Mesenchymal stem cell (in vitro differentiated cells and primary cell): ENCODE data around the gene CNDP1.

Source experiments
- DNase-seq: peaks from one replicate; pipeline ENCODE4 v3.0.0-alpha.2; 2013
- H2AFZ ChIP-seq: one replicate; pipeline ENCODE4 v1.6.1; 2013; ENCODE audit warnings: low read depth, mild to moderate bottlenecking, control low read depth, inconsistent platforms, low read length, moderate library complexity
- H2AK5ac ChIP-seq: 2 replicates; pipeline ENCODE4 v1.6.1; 2013; ENCODE audit warnings: low read length, moderate library complexity, mild to moderate bottlenecking, inconsistent platforms; ENCODE audit not compliant: severe bottlenecking
- H2BK120ac ChIP-seq: one replicate; pipeline ENCODE4 v1.6.1; 2013; ENCODE audit warnings: low read depth, mild to moderate bottlenecking, inconsistent platforms, low read length, moderate library complexity
- H2BK12ac ChIP-seq, 2 experiments: one replicate each; pipeline ENCODE4 v1.6.1; 2013; ENCODE audit warnings: inconsistent platforms in 2 of 2, low read length in 2 of 2, mild to moderate bottlenecking in 2 of 2, moderate library complexity in 2 of 2, control low read depth in 1 of 2
- H2BK15ac ChIP-seq: one replicate; pipeline ENCODE4 v1.6.1; 2013; ENCODE audit warnings: mild to moderate bottlenecking, low read depth, inconsistent platforms; ENCODE audit not compliant: poor library complexity, severe bottlenecking
- H2BK5ac ChIP-seq: 2 replicates; pipeline ENCODE4 v1.6.1; 2013; ENCODE audit warnings: low read depth, mild to moderate bottlenecking, low read length, control low read depth, inconsistent platforms; ENCODE audit not compliant: poor library complexity, severe bottlenecking
- H3K14ac ChIP-seq, 2 experiments: one replicate each; pipeline ENCODE4 v1.6.1; 2013; ENCODE audit warnings: inconsistent platforms in 2 of 2, low read length in 2 of 2, control low read depth in 1 of 2, mild to moderate bottlenecking in 1 of 2, moderate library complexity in 1 of 2
- H3K18ac ChIP-seq, 2 experiments: one replicate each; pipeline ENCODE4 v1.6.1; 2013; ENCODE audit warnings: inconsistent platforms in 2 of 2, low read length in 2 of 2, control low read depth in 1 of 2, low read depth in 1 of 2, mild to moderate bottlenecking in 1 of 2
- H3K23ac ChIP-seq, 2 experiments: one replicate each; pipeline ENCODE4 v1.6.1; 2013; ENCODE audit warnings: inconsistent platforms in 2 of 2, low read length in 2 of 2, mild to moderate bottlenecking in 2 of 2, moderate library complexity in 2 of 2, control low read depth in 1 of 2
- H3K27ac ChIP-seq: 2 replicates; pipeline ENCODE4 v1.5.1; 2013; ENCODE audit warnings: mild to moderate bottlenecking, moderate library complexity, low read length, control low read depth, inconsistent platforms; ENCODE audit not compliant: poor library complexity, severe bottlenecking
- H3K27me3 ChIP-seq, 2 experiments: 2 replicates each; pipeline versions ENCODE4 v1.6.1 to v1.7.0; 2013; ENCODE audit warnings: low read length in 2 of 2, mild to moderate bottlenecking in 2 of 2, moderate library complexity in 2 of 2, control low read depth in 1 of 2, inconsistent platforms in 1 of 2; ENCODE audit not compliant: control insufficient read depth in 1 of 2, insufficient read depth in 1 of 2
- H3K36me3 ChIP-seq, 2 experiments: 2 replicates each; pipeline versions ENCODE4 v1.6.1 to v1.7.0; 2013; ENCODE audit warnings: low read length in 2 of 2, control low read depth in 1 of 2, inconsistent platforms in 1 of 2, low read depth in 1 of 2, mild to moderate bottlenecking in 1 of 2; ENCODE audit not compliant: insufficient read depth in 2 of 2, control insufficient read depth in 1 of 2
- H3K4ac ChIP-seq, 2 experiments: one replicate each; pipeline ENCODE4 v1.6.1; 2013; ENCODE audit warnings: inconsistent platforms in 2 of 2, low read length in 2 of 2, mild to moderate bottlenecking in 2 of 2, moderate library complexity in 2 of 2, control low read depth in 1 of 2, low read depth in 1 of 2
- H3K4me1 ChIP-seq: 2 replicates; pipeline ENCODE4 v1.6.1; 2013; ENCODE audit warnings: low read depth, low read length, control low read depth; ENCODE audit not compliant: control insufficient read depth, insufficient read depth
- H3K4me2 ChIP-seq: 2 replicates; pipeline ENCODE4 v1.6.1; 2013; ENCODE audit warnings: low read length, mild to moderate bottlenecking, inconsistent platforms; ENCODE audit not compliant: poor library complexity, severe bottlenecking
- H3K4me3 ChIP-seq, 2 experiments: 2 replicates each; pipeline versions ENCODE4 v1.5.1 to v1.7.0; 2013; ENCODE audit warnings: low read length in 2 of 2, mild to moderate bottlenecking in 2 of 2, control low read depth in 1 of 2, low read depth in 1 of 2; ENCODE audit not compliant: insufficient read depth in 1 of 2
- H3K79me1 ChIP-seq: replicated peaks from 2 replicates; pipeline ENCODE4 v1.6.1; 2013; ENCODE audit warnings: mild to moderate bottlenecking, control low read depth, low read length, inconsistent platforms; ENCODE audit not compliant: poor library complexity, severe bottlenecking
- H3K9ac ChIP-seq: 2 replicates; pipeline ENCODE4 v1.7.0; 2013; ENCODE audit warnings: mild to moderate bottlenecking, low read length, moderate library complexity
- H3K9me3 ChIP-seq: 2 replicates; pipeline ENCODE4 v1.7.0; 2013; ENCODE audit warnings: mild to moderate bottlenecking, low read length; ENCODE audit not compliant: control insufficient read depth
- H4K8ac ChIP-seq: one replicate; pipeline ENCODE4 v1.6.1; 2013; ENCODE audit warnings: inconsistent platforms, mild to moderate bottlenecking, low read length, moderate library complexity
- H4K91ac ChIP-seq: one replicate; pipeline ENCODE4 v1.6.1; 2013; ENCODE audit warnings: mild to moderate bottlenecking, low read length, inconsistent platforms
- whole genome bisulfite sequencing: methylation state at CpG from one replicate; pipeline ENCODE4 v1.1.7; 2013; ENCODE audit warnings: mixed read lengths; 5-methylcytosine and 5-hydroxymethylcytosine counted together

CNDP1 gene

GRCh38 chr18:74525741-74526140 is 8.6 kb upstream of the CNDP1 start:
- Histone ChIP-seq H3K27me3 (peaks cover 15 to 18% of the 10 kb centered on the region in 2 experiments), H3K4me3 (no peak overlapping the region), H4K8ac (no peak overlapping the region), H2BK5ac (no peak overlapping the region), H3K4me1 (peaks cover 13% of the 10 kb centered on the region), H2AFZ (no peak overlapping the region), H3K14ac (no peak overlapping the region), H2BK15ac (no peak overlapping the region), H3K9ac (no peak overlapping the region), H3K79me1 (no peaks in the 10 kb centered on the region), H3K4ac (peak overlapping the region in 1 of 2 experiments; percentile 39), H4K91ac (no peak overlapping the region), H3K27ac (no peak overlapping the region), H2AK5ac (no peak overlapping the region), H3K9me3 (no peaks in the 10 kb centered on the region), H3K23ac (no peak overlapping the region), H3K18ac (no peak overlapping the region), H3K36me3 (peaks cover 16 to 19% of the 10 kb centered on the region in 2 experiments), H2BK12ac (peak overlapping the region in 1 of 2 experiments; percentile 14), H3K4me2 (no peak overlapping the region), H2BK120ac (no peak overlapping the region)
- DNase-seq, result no peak
- 92% methylated on average over 9 of the region's 9 CpGs for WGBS

DNA sequence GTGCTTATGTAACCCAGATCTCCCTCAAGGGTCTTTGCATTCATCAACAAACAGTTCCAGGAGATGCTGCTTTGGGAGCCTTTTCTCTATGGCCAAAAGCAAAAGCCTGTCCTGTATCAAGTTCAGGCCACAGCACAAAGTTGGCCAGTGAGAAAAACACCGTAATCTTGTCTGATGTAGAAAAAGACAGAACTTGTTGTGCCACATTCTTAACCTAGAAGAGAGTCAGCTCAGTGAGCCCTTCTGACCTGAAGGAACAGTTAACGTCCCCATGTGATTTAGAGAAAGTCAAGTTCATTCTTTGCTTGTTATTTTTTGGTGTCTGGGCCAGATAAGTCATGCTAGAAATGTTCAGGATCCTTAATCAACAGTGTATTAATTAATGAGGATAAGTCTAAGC is 7.8 kb upstream of the CNDP1 start:
- Histone ChIP-seq H3K4me3 (no peak overlapping the region), H2BK15ac (no peak overlapping the region), H3K79me1 (no peaks in the 10 kb centered on the region), H3K9me3 (no peaks in the 10 kb centered on the region), H3K36me3 (peaks cover 8 to 12% of the 10 kb centered on the region in 2 experiments), H4K91ac (no peak overlapping the region), H2AFZ (no peak overlapping the region), H3K27ac (no peak overlapping the region), H3K23ac (no peak overlapping the region), H3K9ac (no peak overlapping the region), H4K8ac (no peak overlapping the region), H3K4me1 (peaks cover 13% of the 10 kb centered on the region), H2BK5ac (no peak overlapping the region), H3K14ac (no peak overlapping the region), H3K18ac (no peak overlapping the region), H2BK12ac (no peak overlapping the region), H2AK5ac (no peak overlapping the region), H3K4me2 (no peak overlapping the region), H3K4ac (no peak overlapping the region), H2BK120ac (no peak overlapping the region), H3K27me3 (peaks cover 22 to 24% of the 10 kb centered on the region in 2 experiments)
- no peak for DNase-seq
- 92% methylated on average over 2 of the region's 2 CpGs for WGBS

DNA sequence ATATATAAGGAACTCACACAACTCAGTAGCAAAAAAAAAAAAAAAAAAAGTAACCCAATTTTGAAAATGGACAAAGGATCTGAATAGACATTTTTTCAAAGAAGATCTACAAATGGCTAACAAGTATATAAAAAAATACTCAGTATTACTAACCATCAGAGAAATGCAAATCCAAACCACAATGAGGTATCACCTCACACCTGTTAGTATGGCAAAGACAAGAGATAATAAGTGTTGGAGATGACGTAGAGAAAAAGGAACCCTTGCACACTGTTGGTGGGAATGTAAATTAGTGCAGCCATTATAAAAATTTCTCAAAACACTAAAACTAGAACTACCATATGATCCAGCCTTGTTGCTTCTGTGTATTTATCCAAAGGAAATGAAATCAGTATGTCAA is 5.8 kb upstream of the CNDP1 start:
- Histone ChIP-seq H3K14ac (no peak overlapping the region), H2BK15ac (no peak overlapping the region), H3K36me3 (peaks cover 0 to 3% of the 10 kb centered on the region in 2 experiments), H3K4me3 (no peak overlapping the region), H2BK5ac (no peak overlapping the region), H3K27ac (no peak overlapping the region), H3K23ac (no peak overlapping the region), H2BK120ac (no peak overlapping the region), H2AK5ac (no peak overlapping the region), H4K8ac (no peak overlapping the region), H3K27me3 (peaks cover 22 to 29% of the 10 kb centered on the region in 2 experiments), H2AFZ (no peak overlapping the region), H4K91ac (no peak overlapping the region), H3K18ac (no peak overlapping the region), H3K4me1 (peaks cover 6% of the 10 kb centered on the region), H2BK12ac (no peak overlapping the region), H3K4ac (no peak overlapping the region), H3K9ac (no peak overlapping the region), H3K9me3 (no peaks in the 10 kb centered on the region), H3K79me1 (no peaks in the 10 kb centered on the region), H3K4me2 (no peak overlapping the region)
- no CpG with 5 or more reads among the region's 1 CpG for WGBS
- no peak for DNase-seq

- H2BK12ac ChIP-seq, result no peak overlapping the region
- no peak overlapping the region for H4K91ac ChIP-seq
- no peak overlapping the region for H3K14ac ChIP-seq
- no peak for DNase-seq
- peaks cover 0 to 3% of the 10 kb centered on the region in 2 experiments for H3K36me3 ChIP-seq
- no peak overlapping the region for H2BK5ac ChIP-seq
- no peak overlapping the region for H3K9ac ChIP-seq
- no peak overlapping the region for H4K8ac ChIP-seq
- H3K4me1 ChIP-seq, result peaks cover 6% of the 10 kb centered on the region
- H3K27ac ChIP-seq, result no peak overlapping the region
- no peak overlapping the region for H2AFZ ChIP-seq
- H3K4me2 ChIP-seq, result no peak overlapping the region
- H2AK5ac ChIP-seq, result no peak overlapping the region
- H3K23ac ChIP-seq, result no peak overlapping the region
- H2BK120ac ChIP-seq, result no peak overlapping the region
- no peak overlapping the region for H3K4me3 ChIP-seq
- no peaks in the 10 kb centered on the region for H3K79me1 ChIP-seq
- H3K4ac ChIP-seq, result no peak overlapping the region
- no peak overlapping the region for H2BK15ac ChIP-seq
- peaks cover 23 to 33% of the 10 kb centered on the region in 2 experiments for H3K27me3 ChIP-seq
- H3K9me3 ChIP-seq, result no peaks in the 10 kb centered on the region
- no peak overlapping the region for H3K18ac ChIP-seq
- WGBS, result 93% methylated on average over 1 of the region's 3 CpGs
These were observed 5.4 kb upstream of the CNDP1 start for GRCh38 chr18:74528913-74529312.
